LNCaP clone FGC (cell line): ENCODE data around the gene NUP210.

Experiments
- DNase-seq: peaks from one replicate; pipeline ENCODE4 v3.0.0-alpha.2; 2011; ENCODE audit warnings: low read depth
- H3K4me3 ChIP-seq: 2 replicates; pipeline ENCODE4 v1.5.1; 2011; ENCODE audit warnings: mild to moderate bottlenecking, low read depth, low read length, control low read depth
- CTCF ChIP-seq: IDR thresholded peaks from 2 replicates; pipeline ENCODE4 v1.5.1; 2012; ENCODE audit warnings: mild to moderate bottlenecking; ENCODE audit not compliant: control insufficient read depth, insufficient read depth; ENCODE audit errors: extremely low read depth

The NUP210 gene

GRCh38 chr3:13335059-13335458 lies 85.1 kb downstream of the NUP210 start:
- no peak for TF ChIP-seq CTCF
- no peak for DNase-seq
- H3K4me3 ChIP-seq = no peak overlapping the region

DNA sequence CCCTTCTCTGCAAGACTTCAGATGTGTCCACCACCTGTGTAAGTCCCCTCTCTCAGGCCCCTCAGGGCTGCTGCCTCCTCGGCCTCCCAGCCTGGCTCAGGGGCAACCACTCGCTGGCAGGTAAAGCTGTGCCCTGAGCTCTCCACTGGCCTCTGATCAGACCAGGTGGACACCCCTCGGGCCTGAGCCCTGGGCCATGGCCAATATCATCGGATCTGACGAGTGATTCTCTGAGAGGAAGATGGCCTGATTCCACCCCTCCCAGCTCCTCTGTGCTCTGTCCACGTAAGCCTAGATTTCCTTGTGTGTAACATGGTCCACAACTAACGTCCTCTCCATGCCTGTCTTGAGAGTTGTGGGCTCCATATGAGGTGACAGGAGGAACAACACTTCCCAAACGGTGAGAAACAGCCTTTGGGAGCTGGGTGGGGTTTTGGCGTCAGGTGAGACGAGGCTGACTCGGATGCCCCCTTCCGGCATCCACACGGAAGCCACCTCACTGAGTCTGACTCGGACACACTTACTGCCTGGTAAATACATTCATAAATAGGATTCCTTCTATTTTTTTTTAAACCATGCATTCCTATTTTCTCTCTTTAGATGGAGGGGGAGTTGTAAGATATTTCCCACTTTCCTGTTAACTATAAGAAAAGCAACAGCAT lies 86.8 kb downstream of the NUP210 start:
- no peak for DNase-seq
- TF ChIP-seq CTCF = no peak
- no peak overlapping the region for H3K4me3 ChIP-seq

DNA sequence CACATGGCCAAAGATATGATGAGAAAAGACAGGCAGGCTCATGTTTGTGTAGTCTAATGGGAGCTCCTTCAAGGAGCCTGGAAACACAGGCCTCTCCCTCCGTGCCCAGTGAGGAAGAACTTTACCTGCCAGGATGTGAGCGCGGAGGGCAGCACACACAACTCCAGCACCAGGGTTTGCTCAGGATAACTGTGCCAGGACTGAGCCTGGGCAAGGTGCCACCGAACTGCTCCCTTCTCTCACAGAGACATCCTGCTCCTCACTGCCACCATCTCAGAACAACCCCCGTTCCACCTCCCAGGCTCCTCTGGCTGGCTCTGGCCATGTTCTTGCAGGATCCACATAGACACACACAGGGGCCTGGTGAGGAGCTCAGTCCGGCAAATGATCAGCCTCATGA lies 87.4 kb downstream of the NUP210 start:
- no peak overlapping the region for H3K4me3 ChIP-seq
- no peak for TF ChIP-seq CTCF
- peak; percentile 8 for DNase-seq

GRCh38 chr3:13332158-13332557 lies 88.0 kb downstream of the NUP210 start:
- peak; percentile 3 for DNase-seq
- no peak overlapping the region for H3K4me3 ChIP-seq

DNA sequence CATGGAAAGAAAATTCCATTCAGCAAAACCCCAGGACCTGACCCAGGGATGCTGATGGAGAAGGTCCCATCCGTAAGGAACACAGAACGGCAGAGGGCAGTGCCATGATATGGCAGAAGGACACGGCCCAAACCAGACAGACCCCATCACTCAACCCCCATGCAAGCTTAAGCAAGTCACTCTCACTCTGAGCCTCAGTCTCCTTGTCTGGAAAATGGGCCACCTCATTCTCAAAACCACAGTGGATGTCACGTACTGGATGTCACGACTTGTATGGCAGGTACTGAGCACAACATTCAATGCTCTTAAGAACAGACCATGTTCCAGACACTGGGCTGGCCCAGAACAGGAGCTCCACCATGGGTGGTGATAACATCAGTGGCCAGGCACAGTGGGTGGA lies 90.4 kb downstream of the NUP210 start:
- H3K4me3 ChIP-seq = no peak overlapping the region
- DNase-seq = no peak
- TF ChIP-seq CTCF = no peak

More at GRCh38 chr3:13332158-13332557, 88.0 kb downstream of the NUP210 start:
- no peak for TF ChIP-seq CTCF

GRCh38 chr3:13325892-13326443 lies 94.2 kb downstream of the NUP210 start:
- TF ChIP-seq CTCF = no peak
- no peak for DNase-seq
- H3K4me3 ChIP-seq = no peak overlapping the region
